Measurements from ENCODE around the gene CCDC92.

Gene CCDC92

DNA sequence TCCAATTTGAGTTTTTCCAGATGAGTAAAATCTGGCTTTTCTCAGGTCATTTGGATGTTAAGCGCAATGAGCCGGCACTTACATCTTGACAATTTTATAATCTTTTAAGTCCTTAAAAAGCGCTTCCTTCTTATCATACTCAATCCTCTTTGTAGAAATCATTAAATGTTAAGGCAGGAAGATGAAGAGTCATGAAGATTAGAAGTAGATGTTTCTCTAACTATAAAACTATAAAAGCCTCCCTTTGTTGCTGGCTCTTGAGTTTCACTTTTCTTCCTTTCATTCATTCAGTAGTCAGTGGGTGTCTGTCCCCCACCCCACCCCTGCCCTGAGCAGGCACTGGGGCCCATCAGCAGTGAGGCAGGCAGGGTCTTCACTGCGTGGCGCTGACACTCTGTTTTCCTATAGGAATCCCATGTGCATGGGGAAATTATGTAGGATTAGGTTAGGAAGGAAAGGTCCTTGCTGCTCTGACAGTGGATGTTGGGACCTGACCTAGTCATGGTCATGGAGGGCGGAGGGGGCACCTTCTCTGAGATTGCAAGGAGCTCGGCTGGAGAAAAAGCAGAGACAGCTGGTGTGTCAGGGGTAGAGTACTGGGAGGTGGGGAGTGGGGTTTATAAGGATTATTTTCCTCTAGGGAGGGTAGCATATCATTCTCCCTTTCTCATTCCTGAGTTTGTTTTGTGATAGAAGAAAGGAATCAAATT lies 65.8 kb downstream of the CCDC92 start:
- no peak for ATAC-seq
- no peak for TF ChIP-seq ISL1 (CRISPR knock-in tag; IDR thresholded peaks at IDR 0.05)
- no peak for TF ChIP-seq ARNTL (CRISPR knock-in tag; IDR thresholded peaks at IDR 0.05; ENCODE audit: borderline replicate concordance, low read depth)
- TF ChIP-seq, protein P1, sequence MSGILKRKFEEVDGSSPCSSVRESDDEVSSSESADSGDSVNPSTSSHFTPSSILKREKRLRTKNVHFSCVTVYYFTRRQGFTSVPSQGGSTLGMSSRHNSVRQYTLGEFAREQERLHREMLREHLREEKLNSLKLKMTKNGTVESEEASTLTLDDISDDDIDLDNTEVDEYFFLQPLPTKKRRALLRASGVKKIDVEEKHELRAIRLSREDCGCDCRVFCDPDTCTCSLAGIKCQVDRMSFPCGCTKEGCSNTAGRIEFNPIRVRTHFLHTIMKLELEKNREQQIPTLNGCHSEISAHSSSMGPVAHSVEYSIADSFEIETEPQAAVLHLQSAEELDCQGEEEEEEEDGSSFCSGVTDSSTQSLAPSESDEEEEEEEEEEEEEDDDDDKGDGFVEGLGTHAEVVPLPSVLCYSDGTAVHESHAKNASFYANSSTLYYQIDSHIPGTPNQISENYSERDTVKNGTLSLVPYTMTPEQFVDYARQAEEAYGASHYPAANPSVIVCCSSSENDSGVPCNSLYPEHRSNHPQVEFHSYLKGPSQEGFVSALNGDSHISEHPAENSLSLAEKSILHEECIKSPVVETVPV (CRISPR knock-in tag; IDR thresholded peaks at IDR 0.05) = no peak
- TF ChIP-seq ZNF565 (CRISPR knock-in tag; conservative IDR thresholded peaks at IDR 0.05; ENCODE audit: low read depth) = no peak
- no peak for TF ChIP-seq RARB (CRISPR knock-in tag; IDR thresholded peaks at IDR 0.05)
- TF ChIP-seq SNAI2 (CRISPR knock-in tag; IDR thresholded peaks at IDR 0.05) = no peak
- TF ChIP-seq ZFP30 (CRISPR knock-in tag; IDR thresholded peaks at IDR 0.05) = no peak
- TF ChIP-seq GLIS3 (CRISPR knock-in tag; IDR thresholded peaks at IDR 0.05) = no peak
- TF ChIP-seq TOX (CRISPR knock-in tag; IDR thresholded peaks at IDR 0.05; ENCODE audit: borderline replicate concordance) = no peak
- no peak for TF ChIP-seq ZFP3 (CRISPR knock-in tag; IDR thresholded peaks at IDR 0.05)
- TF ChIP-seq TCF4 (CRISPR knock-in tag; IDR thresholded peaks at IDR 0.05; ENCODE audit: borderline replicate concordance) = no peak
- no peak for TF ChIP-seq PPARA (CRISPR knock-in tag; IDR thresholded peaks at IDR 0.05; ENCODE audit: borderline replicate concordance)
- TF ChIP-seq, protein P2, sequence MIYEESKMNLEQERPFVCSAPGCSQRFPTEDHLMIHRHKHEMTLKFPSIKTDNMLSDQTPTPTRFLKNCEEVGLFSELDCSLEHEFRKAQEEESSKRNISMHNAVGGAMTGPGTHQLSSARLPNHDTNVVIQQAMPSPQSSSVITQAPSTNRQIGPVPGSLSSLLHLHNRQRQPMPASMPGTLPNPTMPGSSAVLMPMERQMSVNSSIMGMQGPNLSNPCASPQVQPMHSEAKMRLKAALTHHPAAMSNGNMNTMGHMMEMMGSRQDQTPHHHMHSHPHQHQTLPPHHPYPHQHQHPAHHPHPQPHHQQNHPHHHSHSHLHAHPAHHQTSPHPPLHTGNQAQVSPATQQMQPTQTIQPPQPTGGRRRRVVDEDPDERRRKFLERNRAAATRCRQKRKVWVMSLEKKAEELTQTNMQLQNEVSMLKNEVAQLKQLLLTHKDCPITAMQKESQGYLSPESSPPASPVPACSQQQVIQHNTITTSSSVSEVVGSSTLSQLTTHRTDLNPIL (CRISPR knock-in tag; IDR thresholded peaks at IDR 0.05; ENCODE audit: low read depth) = no peak
- TF ChIP-seq, protein P3, sequence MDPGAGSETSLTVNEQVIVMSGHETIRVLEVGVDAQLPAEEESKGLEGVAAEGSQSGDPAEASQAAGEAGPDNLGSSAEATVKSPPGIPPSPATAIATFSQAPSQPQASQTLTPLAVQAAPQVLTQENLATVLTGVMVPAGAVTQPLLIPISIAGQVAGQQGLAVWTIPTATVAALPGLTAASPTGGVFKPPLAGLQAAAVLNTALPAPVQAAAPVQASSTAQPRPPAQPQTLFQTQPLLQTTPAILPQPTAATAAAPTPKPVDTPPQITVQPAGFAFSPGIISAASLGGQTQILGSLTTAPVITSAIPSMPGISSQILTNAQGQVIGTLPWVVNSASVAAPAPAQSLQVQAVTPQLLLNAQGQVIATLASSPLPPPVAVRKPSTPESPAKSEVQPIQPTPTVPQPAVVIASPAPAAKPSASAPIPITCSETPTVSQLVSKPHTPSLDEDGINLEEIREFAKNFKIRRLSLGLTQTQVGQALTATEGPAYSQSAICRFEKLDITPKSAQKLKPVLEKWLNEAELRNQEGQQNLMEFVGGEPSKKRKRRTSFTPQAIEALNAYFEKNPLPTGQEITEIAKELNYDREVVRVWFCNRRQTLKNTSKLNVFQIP (CRISPR knock-in tag; IDR thresholded peaks at IDR 0.05; ENCODE audit: borderline replicate concordance, low read depth) = no peak
- no peak for TF ChIP-seq ESRRG (CRISPR knock-in tag; IDR thresholded peaks at IDR 0.05)

DNA sequence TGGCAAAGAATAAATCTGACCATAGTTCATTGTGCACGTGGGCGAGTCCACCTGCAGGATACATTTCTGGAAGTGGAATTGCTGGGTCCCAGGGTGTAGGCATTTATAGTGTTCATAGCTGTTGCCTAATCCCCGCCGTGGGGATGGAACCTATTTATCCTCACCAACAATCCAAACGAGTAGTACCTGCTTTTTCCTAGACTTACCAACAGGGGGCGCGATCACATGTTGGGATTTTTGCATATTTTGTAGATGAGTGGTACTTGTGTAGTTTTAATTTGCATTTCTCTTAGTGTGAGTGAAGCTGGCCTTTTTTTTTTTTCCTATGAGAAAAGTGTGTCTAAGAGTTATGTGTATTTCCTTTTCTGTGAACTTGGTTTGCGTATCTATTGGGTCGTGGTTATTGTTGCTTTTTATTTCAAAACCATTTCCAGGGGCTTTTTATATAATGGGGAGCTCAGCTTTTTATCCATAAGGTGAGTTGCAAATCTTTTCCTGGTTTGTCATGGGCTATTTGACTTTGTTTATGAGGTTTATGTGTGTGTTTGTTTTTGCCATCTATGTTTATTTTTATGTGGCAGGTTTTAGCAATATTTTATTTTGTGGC lies 67.2 kb downstream of the CCDC92 start:
- peak; percentile 70 for ATAC-seq

More for the DNA sequence above, 67.2 kb downstream of the CCDC92 start:
- TF ChIP-seq CSDC2 (CRISPR knock-in tag; IDR thresholded peaks at IDR 0.05) (no peak), ZNF565 (CRISPR knock-in tag; conservative IDR thresholded peaks at IDR 0.05; ENCODE audit: low read depth) (no peak), ZNF8 (CRISPR knock-in tag; IDR thresholded peaks at IDR 0.05) (no peak), ZNF70 (CRISPR knock-in tag; IDR thresholded peaks at IDR 0.05) (no peak), ESRRG (CRISPR knock-in tag; IDR thresholded peaks at IDR 0.05) (no peak), BACH2 (CRISPR knock-in tag; IDR thresholded peaks at IDR 0.05; ENCODE audit: borderline replicate concordance) (no peak), ZFP30 (CRISPR knock-in tag; IDR thresholded peaks at IDR 0.05) (no peak), RARB (CRISPR knock-in tag; IDR thresholded peaks at IDR 0.05) (no peak), TOX (CRISPR knock-in tag; IDR thresholded peaks at IDR 0.05; ENCODE audit: borderline replicate concordance) (no peak), ISL1 (CRISPR knock-in tag; IDR thresholded peaks at IDR 0.05) (no peak), GLIS3 (CRISPR knock-in tag; IDR thresholded peaks at IDR 0.05) (no peak), ZFP3 (CRISPR knock-in tag; IDR thresholded peaks at IDR 0.05) (no peak)
- TF ChIP-seq, protein P1 (CRISPR knock-in tag; IDR thresholded peaks at IDR 0.05) = no peak
- TF ChIP-seq, protein P2 (CRISPR knock-in tag; IDR thresholded peaks at IDR 0.05; ENCODE audit: low read depth) = no peak
- TF ChIP-seq, protein P3 (CRISPR knock-in tag; IDR thresholded peaks at IDR 0.05; ENCODE audit: borderline replicate concordance, low read depth) = no peak
- TF ChIP-seq, protein P4, sequence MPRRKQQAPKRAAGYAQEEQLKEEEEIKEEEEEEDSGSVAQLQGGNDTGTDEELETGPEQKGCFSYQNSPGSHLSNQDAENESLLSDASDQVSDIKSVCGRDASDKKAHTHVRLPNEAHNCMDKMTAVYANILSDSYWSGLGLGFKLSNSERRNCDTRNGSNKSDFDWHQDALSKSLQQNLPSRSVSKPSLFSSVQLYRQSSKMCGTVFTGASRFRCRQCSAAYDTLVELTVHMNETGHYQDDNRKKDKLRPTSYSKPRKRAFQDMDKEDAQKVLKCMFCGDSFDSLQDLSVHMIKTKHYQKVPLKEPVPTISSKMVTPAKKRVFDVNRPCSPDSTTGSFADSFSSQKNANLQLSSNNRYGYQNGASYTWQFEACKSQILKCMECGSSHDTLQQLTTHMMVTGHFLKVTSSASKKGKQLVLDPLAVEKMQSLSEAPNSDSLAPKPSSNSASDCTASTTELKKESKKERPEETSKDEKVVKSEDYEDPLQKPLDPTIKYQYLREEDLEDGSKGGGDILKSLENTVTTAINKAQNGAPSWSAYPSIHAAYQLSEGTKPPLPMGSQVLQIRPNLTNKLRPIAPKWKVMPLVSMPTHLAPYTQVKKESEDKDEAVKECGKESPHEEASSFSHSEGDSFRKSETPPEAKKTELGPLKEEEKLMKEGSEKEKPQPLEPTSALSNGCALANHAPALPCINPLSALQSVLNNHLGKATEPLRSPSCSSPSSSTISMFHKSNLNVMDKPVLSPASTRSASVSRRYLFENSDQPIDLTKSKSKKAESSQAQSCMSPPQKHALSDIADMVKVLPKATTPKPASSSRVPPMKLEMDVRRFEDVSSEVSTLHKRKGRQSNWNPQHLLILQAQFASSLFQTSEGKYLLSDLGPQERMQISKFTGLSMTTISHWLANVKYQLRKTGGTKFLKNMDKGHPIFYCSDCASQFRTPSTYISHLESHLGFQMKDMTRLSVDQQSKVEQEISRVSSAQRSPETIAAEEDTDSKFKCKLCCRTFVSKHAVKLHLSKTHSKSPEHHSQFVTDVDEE (CRISPR knock-in tag; IDR thresholded peaks at IDR 0.05) = no peak
